GM06990 (cell line): ENCODE data around the gene DCDC1.

Experiments
- DNase-seq: peaks from one replicate; pipeline ENCODE4 v3.0.0-alpha.2; 2011; ENCODE audit not compliant: insufficient read length; ENCODE audit errors: extremely low read depth
- H3K27me3 ChIP-seq: replicated peaks from 2 replicates; pipeline ENCODE4 v1.6.0; 2011; ENCODE audit warnings: low read length; ENCODE audit not compliant: control insufficient read depth, insufficient read depth
- H3K36me3 ChIP-seq: 2 replicates; pipeline ENCODE4 v1.5.1; 2011; ENCODE audit warnings: low read length; ENCODE audit not compliant: control insufficient read depth, insufficient read depth
- H3K4me3 ChIP-seq: replicated peaks from 2 replicates; pipeline ENCODE4 v1.5.1; 2011; ENCODE audit warnings: low read depth, mild to moderate bottlenecking, control low read depth, low read length
- TF ChIP-seq, protein P1 (sequence below): IDR thresholded peaks from 2 replicates; pipeline ENCODE4 v1.5.1; 2011; ENCODE audit warnings: low read length, control low read depth, mild to moderate bottlenecking, inconsistent platforms; ENCODE audit not compliant: insufficient read depth, poor library complexity, severe bottlenecking

Gene DCDC1

GRCh38 chr11:30991802-30992512 lies 377.6 kb downstream of the DCDC1 start:
- H3K36me3 ChIP-seq, result no peaks in the 10 kb centered on the region
- no peak overlapping the region for H3K4me3 ChIP-seq
- no peak for DNase-seq
- H3K27me3 ChIP-seq, result no peaks in the 10 kb centered on the region
- TF ChIP-seq, protein P1, sequence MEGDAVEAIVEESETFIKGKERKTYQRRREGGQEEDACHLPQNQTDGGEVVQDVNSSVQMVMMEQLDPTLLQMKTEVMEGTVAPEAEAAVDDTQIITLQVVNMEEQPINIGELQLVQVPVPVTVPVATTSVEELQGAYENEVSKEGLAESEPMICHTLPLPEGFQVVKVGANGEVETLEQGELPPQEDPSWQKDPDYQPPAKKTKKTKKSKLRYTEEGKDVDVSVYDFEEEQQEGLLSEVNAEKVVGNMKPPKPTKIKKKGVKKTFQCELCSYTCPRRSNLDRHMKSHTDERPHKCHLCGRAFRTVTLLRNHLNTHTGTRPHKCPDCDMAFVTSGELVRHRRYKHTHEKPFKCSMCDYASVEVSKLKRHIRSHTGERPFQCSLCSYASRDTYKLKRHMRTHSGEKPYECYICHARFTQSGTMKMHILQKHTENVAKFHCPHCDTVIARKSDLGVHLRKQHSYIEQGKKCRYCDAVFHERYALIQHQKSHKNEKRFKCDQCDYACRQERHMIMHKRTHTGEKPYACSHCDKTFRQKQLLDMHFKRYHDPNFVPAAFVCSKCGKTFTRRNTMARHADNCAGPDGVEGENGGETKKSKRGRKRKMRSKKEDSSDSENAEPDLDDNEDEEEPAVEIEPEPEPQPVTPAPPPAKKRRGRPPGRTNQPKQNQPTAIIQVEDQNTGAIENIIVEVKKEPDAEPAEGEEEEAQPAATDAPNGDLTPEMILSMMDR, result no peak

DNA sequence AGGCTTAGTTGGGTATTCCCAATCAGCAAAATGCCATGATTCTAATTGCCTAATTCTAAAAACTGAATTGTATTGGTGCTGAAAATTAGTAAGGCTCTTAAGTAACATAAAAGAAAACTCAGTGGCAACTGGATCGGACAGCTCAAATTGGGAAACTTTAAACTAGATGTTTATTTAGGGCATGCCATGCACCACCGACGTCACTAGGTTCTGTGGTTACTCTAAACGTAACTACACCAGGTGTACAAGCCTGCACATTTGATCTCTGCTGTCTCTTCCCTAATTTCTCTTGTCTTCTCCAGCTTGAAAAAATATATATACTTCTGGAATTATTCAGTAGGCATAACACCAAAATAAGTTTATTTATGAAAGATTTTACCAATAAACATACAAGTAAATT lies 378.2 kb downstream of the DCDC1 start:
- TF ChIP-seq, protein P1, result no peak
- Histone ChIP-seq H3K36me3 (no peaks in the 10 kb centered on the region), H3K27me3 (no peaks in the 10 kb centered on the region), H3K4me3 (no peak overlapping the region)
- no peak for DNase-seq

- DNase-seq, result no peak
- H3K27me3 ChIP-seq, result no peaks in the 10 kb centered on the region
- TF ChIP-seq, protein P1, result no peak
- no peak overlapping the region for H3K4me3 ChIP-seq
- no peaks in the 10 kb centered on the region for H3K36me3 ChIP-seq
Observed at GRCh38 chr11:30990625-30991296, 378.8 kb downstream of the DCDC1 start.

DNA sequence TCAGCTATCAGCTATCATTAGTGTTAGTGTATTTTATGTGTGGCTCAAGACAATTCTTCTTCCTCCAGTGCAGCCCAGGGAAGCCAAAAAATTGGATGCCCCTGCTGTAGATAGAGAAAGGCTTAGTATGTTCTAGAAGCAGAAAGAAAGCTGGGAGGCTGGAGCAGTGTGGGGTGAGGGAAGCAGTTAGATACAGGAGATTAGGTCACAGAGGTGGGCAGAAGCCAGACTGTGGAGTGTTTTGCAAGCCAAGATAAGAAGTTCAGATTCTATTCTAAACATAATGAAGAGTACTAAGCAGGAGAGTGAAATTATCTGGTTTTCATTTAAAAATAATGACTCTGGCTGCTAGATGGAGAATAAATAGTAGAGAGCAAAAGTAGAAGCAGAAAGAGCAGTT lies 381.7 kb downstream of the DCDC1 start:
- Histone ChIP-seq H3K4me3 (no peak overlapping the region), H3K27me3 (no peaks in the 10 kb centered on the region), H3K36me3 (no peaks in the 10 kb centered on the region)
- TF ChIP-seq, protein P1, result no peak
- no peak for DNase-seq

- no peak for DNase-seq
- H3K36me3 ChIP-seq, result no peaks in the 10 kb centered on the region
- no peak overlapping the region for H3K4me3 ChIP-seq
- TF ChIP-seq, protein P1, result no peak
- no peaks in the 10 kb centered on the region for H3K27me3 ChIP-seq
Observed at GRCh38 chr11:30985536-30985935, 384.0 kb downstream of the DCDC1 start.
